ENCODE data around the gene TMF1.

GRCh38 chr3:69085833-69086722, 33.9 kb upstream of the TMF1 start:
- TF ChIP-seq CTBP1 (IDR thresholded peaks at IDR 0.05; ENCODE audit: borderline replicate concordance) (no peak), LEF1 (IDR thresholded peaks at IDR 0.05; ENCODE audit: borderline replicate concordance) (no peak), ELF4 (IDR thresholded peaks at IDR 0.05) (no peak), NFRKB (IDR thresholded peaks at IDR 0.05) (no peak)

Data from HEK293T (cell line).